ENCODE data around the gene EHBP1. TPM values are rescaled to one million over a fixed set of nuclear protein-coding genes. Genes with fewer than 3 reads are reported as not detected.
A peak's percentile ranks its signal among the peaks of the same experiment; 100 is the strongest.

The EHBP1 gene
- total RNA-seq, 3 donors from 2014 or later: 65.9 to 118 (median 87.2) TPM

- H3K36me3 ChIP-seq: no peaks in the 10 kb centered on the region
- no peaks in the 10 kb centered on the region for H3K4me1 ChIP-seq
- intact Hi-C loops (cut with DNase I; ENCODE audit: low total_unique reads): loop anchor here (10.0 kb wide), 1 partner anchor 316 kb away; no protein-coding TSS in a partner anchor
- no peak overlapping the region for H3K4me3 ChIP-seq
- DNase-seq (ENCODE audit: low spot score in 2 of 2): no peak
- no peak for TF ChIP-seq POLR2AphosphoS5 (IDR thresholded peaks at IDR 0.05)
- TF ChIP-seq POLR2A (IDR thresholded peaks at IDR 0.05): no peak
- no peak for TF ChIP-seq CTCF (IDR thresholded peaks at IDR 0.05)
- H3K27me3 ChIP-seq: no peaks in the 10 kb centered on the region
- H3K9me3 ChIP-seq: no peaks in the 10 kb centered on the region
- no peak overlapping the region for H3K27ac ChIP-seq
Measured at GRCh38 chr2:62770629-62771028, 65.1 kb downstream of the EHBP1 start.

GRCh38 chr2:62774555-62775366 is 69.2 kb downstream of the EHBP1 start:
- Histone ChIP-seq H3K27me3 (no peaks in the 10 kb centered on the region), H3K27ac (peak overlapping the region in 1 of 2 donors; percentile 23), H3K36me3 (no peaks in the 10 kb centered on the region), H3K4me1 (no peaks in the 10 kb centered on the region), H3K4me3 (no peak overlapping the region), H3K9me3 (no peaks in the 10 kb centered on the region)
- TF ChIP-seq CTCF (IDR thresholded peaks at IDR 0.05): peak; percentile 43 to 80 (median 76)
- TF ChIP-seq POLR2A (IDR thresholded peaks at IDR 0.05): no peak
- TF ChIP-seq POLR2AphosphoS5 (IDR thresholded peaks at IDR 0.05): no peak
- DNase-seq (ENCODE audit: low spot score in 2 of 2): no peak
- intact Hi-C loops (cut with DNase I; ENCODE audit: low total_unique reads): loop anchor here (10.0 kb wide), 1 partner anchor 320 kb away; no protein-coding TSS in a partner anchor

GRCh38 chr2:62775367-62775668 is 69.8 kb downstream of the EHBP1 start:
- Histone ChIP-seq H3K4me1 (no peaks in the 10 kb centered on the region), H3K4me3 (no peak overlapping the region), H3K27me3 (no peaks in the 10 kb centered on the region), H3K36me3 (no peaks in the 10 kb centered on the region), H3K9me3 (no peaks in the 10 kb centered on the region), H3K27ac (no peak overlapping the region)
- TF ChIP-seq CTCF (IDR thresholded peaks at IDR 0.05): no peak
- intact Hi-C loops (cut with DNase I; ENCODE audit: low total_unique reads): loop anchor here (10.0 kb wide), 1 partner anchor 321 kb away; no protein-coding TSS in a partner anchor
- DNase-seq (ENCODE audit: low spot score in 2 of 2): no peak

DNA sequence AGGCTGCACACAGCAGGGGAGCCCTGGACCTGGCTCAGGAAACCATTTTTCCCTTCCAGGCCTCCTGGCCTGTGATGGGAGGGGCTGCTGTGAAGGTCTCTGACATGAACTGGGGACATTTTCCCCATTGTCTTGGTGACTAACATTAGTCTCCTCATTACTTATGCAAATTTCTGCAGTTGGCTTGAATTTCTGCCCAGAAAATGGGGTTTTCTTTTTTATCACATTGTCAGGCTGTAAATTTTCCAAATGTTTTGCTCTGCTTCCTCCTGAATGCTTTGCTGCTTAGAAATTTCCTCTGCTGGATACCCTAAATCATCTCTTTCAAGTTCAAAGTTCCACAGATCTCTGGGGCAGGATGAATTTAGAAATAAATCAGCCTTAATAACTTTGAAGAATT is 78.2 kb downstream of the EHBP1 start:
- DNase-seq (ENCODE audit: low spot score in 2 of 2): no peak
- H3K36me3 ChIP-seq: no peaks in the 10 kb centered on the region
- no peaks in the 10 kb centered on the region for H3K9me3 ChIP-seq
- TF ChIP-seq CTCF (IDR thresholded peaks at IDR 0.05) (no peak), POLR2AphosphoS5 (IDR thresholded peaks at IDR 0.05) (no peak), POLR2A (IDR thresholded peaks at IDR 0.05) (no peak)
- intact Hi-C loops (cut with DNase I; ENCODE audit: low total_unique reads): no loop called here
- H3K4me1 ChIP-seq: peaks cover 0 to 4% of the 10 kb centered on the region in 2 donors
- H3K4me3 ChIP-seq: no peak overlapping the region
- no peak overlapping the region for H3K27ac ChIP-seq
- no peaks in the 10 kb centered on the region for H3K27me3 ChIP-seq

DNA sequence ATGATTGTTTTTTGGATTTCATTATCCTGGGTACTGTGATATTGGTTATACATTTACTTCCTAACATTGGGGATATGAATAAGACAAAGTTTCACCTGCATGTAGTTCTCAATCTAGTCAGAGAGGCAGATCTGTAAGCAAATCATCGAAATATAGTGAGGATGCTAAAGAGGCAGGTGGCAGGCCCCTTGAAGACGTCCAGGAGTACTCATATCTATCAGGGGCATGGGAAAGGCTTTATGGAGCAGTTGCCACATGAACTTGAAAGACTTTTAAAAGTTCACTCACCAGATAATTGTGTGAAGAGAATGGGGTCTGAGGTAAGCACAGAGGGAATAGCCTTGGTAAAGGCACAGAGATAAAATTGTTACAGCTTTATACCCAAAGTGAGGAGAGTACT is 78.8 kb downstream of the EHBP1 start:
- Histone ChIP-seq H3K9me3 (no peaks in the 10 kb centered on the region), H3K27ac (no peak overlapping the region), H3K4me3 (no peak overlapping the region), H3K4me1 (peaks cover 0 to 4% of the 10 kb centered on the region in 2 donors), H3K36me3 (no peaks in the 10 kb centered on the region), H3K27me3 (no peaks in the 10 kb centered on the region)
- no peak for DNase-seq (ENCODE audit: low spot score in 2 of 2)
- TF ChIP-seq POLR2A (IDR thresholded peaks at IDR 0.05) (no peak), POLR2AphosphoS5 (IDR thresholded peaks at IDR 0.05) (no peak), CTCF (IDR thresholded peaks at IDR 0.05) (no peak)
- intact Hi-C loops (cut with DNase I; ENCODE audit: low total_unique reads): no loop called here
